GM19467 (cell line): ENCODE measurements around the gene TBC1D16.

Experiments used
- ATAC-seq: cut with Tn5 transposase; IDR thresholded peaks from one replicate; pipeline ENCODE4 v1.9.1; 2021; ENCODE audit warnings: mild to moderate bottlenecking, moderate library complexity; ENCODE audit not compliant: unreplicated experiment

TBC1D16 gene

DNA sequence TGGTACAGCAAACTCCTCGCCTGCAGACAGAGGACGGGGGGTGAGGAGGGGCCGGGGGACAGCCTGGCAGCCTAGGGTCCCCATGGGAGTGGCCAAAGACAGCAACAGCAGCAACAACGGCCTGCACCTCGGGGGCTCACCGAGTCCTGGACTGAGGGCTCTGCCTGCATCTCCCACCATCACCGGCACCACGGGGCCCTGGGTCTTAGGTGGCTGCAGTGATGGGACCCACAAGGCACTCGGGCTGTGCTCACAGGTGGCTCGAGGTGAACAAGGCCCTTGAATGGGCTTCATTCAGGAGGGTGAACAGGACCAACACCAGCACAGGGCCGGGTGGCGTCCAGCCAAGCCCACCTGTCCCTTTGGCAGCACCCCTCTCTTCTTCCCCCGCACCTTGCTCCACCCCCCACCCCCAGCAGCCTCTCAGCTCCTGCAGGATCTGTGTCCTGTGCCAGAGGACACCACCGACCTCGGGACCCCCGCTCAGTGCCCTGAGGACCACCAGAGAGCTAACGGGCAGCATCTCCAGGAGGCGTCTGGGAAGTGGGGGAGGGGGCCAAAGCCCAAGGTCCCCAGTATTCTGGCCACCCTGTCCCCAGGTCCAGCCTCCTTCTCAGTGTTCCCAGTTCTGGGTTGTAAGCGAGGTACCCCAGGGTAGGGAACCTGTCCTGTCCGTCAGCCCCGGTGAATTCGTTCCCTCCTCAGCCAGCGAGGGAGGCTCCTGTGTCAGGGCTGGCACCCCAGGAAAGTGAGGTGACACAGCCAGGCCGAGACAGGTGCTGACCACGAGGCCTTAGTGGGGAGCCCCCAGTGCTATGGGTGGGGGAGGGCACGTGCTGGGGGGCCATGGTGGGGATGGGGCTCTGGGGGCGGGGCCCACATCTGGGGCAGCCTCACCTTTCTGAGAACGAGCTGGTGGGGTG lies 94.3 kb downstream of the TBC1D16 start:
- ATAC-seq = no peak

DNA sequence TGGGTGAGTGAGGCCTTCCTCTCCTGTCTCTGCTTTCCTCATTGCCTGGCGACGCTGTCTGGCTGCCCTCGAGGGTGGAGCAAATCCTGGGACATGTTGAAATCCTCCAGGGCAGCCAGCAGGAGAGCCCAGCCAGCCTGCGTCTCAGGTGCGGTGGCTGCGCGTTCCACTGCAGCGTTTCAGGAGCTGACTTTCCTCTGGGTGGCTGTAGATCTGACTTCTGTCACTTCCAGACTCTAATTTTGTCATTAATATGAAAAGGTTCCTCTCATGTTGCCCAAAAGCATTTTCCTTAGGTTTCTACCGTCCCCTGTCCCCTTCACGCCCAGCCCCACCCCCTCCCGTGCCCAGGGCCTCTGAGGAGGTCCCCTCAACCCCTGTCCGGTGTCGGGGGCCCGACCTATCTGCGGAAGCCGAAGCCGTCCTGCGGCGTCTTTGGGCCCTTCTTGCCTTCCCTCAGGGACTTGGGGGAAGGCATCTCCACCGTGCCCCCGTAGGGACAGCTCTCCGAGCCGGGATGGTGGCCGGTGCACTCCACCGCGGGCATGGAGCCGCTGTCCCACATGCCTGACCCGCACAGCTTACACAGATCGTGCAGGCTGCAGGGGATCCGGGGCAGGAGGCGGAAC lies 95.1 kb downstream of the TBC1D16 start:
- no peak for ATAC-seq

DNA sequence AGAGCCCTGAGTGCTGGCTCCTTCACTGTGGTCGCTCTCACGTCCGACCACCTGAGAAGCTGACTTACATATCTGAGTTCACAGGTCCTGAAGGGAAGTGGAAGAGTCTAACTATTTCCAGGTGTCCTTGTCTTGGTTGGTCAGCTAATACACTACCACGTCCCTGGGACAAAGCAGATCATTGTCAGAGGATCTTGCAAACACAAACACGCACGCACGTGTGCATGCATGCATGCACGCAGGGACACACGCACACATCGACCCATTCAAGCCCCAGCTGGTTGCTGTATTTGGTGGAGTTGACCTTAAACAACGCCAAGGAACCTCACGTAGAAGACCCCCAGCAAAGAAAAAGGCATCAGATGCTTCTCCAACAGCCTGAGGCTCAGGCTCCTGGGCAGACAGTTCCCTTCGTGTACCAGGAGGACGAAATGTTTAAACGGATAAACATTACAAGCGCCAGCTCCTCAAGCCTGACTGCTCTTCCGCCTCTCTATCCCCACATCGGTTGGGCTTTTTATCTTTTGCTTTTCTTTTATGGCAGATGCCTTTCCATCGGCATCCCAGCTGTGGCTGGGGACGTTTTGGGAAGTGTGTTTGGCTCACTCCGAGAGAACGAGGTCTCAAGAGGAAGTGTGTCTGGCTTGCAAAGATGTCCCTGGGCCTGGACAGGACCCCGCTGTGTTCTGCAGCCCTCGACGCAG lies 95.8 kb downstream of the TBC1D16 start:
- ATAC-seq = no peak

DNA sequence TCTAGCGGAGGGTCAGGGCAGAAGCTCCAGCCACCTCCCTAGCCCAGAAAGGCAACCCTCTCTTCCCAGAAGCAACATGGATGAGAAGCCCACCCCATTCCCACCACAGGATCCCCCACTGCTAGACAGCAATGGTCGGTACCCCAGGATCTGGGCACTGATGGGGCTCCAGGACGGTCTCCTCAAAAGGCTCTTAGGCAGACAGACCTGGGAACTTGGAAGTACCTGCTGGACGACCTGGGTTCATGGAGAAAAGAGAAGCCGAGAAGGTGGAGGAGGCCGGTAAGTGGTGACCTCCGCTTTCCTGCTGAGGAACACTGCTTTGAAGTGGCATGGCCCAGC lies 96.6 kb downstream of the TBC1D16 start:
- ATAC-seq = no peak

DNA sequence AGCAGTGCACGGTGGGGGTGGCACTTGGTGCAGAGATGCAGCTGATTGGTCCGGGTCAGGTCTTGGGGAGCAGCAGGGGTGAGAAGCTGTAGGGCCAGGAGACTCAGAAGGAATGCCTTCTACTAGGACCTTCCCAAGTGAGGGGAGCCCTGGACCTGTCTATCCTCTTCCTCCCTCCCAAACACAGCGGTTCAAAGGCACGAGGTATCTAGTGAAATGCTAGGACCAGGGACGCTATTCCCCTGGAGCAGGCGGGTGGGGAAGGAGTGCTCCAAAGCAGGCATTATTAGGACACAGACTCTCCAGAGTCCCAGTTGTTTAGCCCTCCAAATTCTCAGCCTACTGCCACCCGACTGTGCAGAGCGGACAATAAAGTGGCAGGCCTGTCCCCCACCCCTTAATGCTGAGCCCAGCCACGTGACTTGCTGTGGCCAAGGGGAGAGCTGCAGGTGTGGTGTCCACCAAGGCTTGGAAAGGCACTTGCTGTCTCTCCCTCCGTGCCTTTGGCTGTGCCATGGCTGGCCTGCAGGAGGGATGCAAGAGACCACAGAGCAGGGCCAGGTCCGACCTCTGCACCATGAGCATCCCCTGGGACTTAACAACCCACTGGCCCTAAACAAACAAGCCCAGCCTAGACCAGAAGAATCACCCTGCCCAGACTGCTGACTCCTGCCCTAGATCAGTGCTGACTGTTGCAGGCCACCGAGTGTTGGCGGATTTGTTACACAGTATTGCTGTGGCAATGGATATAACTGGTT lies 97.2 kb downstream of the TBC1D16 start:
- no peak for ATAC-seq

DNA sequence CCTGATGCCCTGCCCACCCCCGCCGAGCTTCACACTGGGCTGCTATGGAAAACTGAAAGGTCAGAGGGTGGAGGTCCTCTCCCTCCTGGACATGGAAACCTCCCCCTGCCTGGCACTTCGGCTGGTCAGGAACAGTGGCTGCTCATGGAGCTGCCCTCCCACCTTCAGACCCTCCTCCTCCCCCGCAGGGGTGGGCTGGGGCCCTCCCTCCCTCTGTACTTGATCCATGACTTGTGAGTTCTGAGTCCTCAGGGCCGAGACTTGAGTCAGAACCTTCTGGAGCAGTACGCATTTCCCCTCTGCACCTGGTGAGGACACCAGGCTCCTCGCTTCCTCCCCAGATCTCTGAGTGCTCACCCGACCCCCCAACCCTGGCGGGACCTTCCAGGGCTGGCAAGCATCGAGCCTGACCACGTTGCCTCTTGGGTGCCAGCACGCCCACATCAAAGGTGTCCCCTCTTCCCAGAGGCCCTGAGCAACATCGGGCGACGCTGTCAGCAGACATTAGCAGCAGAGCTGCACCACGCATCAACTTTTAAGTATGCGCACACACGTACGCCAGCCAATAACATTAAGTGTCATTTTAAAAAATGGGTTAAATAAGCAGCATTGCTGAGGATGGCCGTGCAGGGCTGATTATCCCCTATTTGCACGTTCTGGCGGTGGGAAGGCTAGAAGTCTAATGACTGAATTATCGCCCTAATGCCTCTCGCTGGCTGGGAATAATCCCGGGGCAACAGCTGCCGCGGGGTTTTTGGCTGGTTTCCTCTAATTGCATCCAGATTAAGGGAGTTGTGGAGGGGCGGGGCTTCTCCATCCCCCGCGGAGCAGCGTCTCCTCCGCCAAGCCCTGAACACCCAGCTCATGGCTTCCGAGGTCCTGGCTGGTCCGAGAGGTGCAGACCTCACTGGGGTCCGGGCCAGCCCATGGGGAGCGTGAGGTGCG lies 98.0 kb downstream of the TBC1D16 start:
- no peak for ATAC-seq

DNA sequence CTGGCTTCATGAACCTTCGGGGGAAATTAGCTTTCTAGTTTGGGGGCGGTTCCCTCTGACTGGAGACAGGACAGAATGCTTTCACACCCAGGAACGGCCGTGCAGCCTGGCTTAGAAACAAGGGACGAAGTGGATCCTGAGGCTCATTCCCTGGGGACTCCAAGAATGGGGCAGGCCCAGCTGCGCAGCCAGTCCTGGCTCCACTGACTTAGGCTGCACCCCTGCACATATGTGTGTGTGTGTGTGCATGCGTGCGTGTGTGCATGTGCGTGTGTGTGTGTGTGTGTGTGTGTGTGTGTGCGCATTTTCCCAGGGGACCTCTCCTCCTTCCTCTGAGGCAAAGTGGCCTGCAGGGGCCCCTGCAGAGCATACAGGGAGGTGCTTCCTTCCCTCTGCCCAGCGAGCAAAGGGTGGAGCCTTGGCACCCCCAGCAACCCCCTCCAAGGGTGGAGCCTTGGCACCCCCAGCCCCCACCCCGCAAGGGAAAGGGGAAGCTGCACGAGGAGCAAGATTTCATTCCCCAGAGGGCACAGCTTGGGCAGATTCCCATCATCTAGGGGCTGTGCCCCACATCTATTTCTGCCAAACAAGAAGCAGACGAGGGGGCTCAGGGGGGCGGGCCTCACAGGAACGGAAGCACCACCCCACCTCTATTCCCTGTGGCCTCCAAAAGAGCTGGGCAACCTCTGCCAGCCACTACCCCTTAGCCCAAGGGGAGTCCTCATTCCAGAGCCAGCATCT lies 98.9 kb downstream of the TBC1D16 start:
- no peak for ATAC-seq

DNA sequence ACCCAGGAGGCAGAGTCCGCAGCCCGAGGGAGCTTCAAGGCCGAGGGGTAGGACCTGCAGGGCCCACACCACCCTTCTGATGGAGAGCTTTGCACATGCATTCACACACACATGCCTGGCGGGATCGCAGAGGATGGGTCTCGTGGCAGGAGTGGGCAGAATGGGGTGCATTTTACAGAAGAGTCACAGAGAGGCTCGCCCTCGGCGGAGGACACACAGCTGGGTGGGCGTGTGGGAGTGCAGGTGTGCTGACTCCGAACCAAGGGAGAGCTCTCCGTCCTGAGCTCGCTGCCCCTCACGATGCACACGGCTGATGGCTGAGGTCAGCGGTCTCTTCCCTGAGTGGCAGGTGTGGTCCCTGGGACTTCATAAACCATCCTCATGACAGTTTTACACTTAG lies 99.6 kb downstream of the TBC1D16 start:
- ATAC-seq = no peak

DNA sequence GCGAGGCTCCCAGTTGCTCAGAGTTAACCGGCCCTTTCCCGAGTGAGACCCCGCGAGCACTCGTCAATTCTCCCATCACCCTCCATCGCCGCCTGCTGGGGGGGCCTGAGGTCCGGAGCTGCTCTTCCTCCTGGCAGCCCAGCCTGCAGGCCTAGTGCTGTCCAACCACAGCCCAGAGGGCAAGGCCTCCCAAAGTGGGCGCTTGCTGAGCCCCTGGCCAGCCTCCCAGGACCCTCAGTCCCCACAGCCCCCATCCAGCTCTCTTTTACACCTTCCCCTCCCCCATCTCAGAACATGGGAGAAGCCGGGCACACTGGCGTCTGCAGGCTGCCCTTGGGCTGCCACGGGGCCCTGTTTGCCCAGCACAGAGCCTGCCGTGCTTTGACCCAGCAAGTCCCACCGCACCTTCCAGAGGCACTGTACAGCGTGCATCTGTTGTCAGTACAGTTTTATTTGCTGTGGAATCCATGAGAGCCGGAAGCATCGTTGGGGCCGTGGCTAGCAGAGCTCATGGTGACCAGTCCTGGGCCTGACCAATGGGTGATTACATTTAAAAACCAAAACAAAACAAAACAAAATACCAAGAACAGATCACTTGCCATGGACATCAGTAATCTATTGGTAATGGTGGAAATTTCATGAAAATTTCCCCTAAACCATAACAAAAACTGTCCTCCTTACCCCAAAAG lies 100.3 kb downstream of the TBC1D16 start:
- ATAC-seq = no peak

DNA sequence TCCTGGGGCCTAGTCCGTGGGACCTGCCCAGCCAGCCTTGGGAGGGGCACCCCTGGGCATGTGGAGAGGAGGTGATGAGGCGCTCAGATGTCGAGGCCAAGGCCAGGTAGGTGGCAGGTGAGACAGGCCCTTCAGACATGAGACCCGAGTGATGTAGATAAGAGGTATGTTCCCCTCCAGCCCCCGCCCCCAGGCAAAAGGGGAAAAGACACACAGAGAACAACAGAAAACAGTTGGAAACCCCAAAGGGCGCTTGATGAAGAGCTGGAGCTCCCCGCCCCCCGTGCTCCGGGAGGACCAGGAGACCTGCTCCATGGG lies 101.1 kb downstream of the TBC1D16 start:
- no peak for ATAC-seq

DNA sequence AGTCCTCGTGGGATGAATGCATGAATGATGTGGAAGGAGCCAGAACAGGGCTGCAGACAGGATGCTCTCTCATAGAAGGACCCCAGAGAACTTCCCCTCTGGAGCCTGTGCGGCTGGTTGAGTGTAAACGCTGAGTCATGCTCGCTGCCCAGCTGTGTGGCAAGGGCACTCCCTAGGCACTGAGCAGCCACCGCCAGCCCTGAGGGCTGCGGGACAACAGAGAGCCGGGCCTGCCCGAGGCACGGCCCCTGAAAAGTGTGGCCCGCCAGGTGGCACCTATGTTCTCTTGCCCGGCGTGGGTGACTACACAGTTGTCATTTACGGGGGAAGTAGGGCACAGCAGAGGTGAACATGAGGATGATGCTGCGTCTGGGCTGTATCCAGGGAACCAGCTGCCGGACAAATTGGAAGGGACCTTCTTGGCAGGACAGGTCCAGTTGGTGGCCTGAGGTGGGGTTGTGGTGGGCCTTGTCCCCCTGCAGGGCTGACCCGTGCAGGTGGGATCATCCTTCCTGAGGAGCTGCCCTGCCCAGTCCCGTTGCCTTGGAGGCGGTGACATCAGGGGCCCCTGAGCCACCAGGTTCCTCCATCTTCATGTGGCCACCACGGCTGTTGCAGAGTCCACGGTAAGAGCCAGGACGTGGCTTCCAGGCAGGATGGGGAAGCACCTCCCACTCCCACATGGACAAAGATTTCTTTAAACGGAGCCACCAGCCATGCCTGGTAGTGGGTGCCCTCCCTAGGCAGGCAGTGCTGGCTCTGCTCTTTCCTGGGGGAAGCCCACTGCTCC lies 101.6 kb downstream of the TBC1D16 start:
- ATAC-seq = no peak

DNA sequence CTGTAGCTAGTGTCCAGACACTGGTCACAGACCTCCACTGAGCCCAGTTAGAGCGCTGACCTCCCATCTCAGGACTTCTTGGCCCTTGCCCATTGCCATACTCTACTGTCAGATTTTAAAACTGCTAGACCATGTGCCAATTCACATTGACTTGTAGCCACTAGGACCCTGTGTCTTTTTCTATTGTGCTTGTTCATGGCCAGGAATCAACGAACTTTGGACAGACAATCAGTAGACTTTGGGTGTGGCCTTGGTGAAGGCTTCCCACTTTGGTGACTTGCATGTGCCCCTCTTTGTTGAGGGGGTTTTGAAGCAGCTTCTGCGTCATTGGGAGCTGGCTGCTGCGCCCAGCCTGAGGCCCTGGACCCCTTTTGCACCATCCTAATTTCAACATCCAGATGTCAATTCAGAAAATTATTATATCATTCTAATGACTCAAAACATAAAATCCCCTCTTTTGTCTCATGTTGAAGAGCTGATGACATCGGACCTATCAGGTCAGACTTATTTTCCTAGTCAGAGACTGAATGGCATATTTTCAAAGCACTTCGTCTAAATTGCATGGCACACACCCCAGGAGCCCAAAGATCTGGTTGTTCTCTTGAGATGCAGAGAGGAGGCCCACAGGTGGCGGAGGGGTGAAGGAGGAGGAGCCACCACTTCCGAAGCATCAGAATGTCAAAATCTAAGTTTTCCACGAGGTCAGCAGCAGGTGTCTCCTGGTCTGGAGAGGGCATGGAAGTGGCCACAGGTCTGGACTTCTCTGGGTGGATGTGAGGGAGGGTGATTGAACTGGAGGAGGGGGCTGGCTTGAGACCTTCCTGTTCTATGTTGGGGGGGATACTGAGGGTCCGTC lies 103.0 kb downstream of the TBC1D16 start:
- ATAC-seq = no peak

DNA sequence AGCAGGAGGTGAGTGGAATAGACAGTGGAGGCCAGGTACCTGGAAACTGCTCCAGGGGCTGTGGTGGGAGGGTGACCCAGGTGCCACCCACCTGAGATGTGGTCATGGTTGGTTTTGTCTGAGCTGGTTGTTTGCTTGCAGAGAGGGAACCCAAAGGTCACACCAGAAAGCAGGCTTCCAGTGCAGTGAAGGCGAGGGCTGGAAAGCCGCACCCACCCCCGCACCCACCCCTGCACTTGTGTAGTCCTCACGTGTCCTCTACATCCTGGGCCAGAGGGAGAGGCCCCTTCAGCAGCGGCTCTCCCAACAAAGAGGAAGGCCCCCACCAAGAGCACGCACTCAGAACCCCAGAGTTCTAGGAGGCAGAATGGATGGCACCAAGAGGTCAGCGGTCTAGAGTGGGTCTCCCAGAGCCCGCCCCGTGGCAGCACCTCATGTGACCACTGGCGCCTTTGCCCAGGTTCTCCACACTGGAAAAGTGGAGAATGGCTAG lies 103.8 kb downstream of the TBC1D16 start:
- no peak for ATAC-seq

DNA sequence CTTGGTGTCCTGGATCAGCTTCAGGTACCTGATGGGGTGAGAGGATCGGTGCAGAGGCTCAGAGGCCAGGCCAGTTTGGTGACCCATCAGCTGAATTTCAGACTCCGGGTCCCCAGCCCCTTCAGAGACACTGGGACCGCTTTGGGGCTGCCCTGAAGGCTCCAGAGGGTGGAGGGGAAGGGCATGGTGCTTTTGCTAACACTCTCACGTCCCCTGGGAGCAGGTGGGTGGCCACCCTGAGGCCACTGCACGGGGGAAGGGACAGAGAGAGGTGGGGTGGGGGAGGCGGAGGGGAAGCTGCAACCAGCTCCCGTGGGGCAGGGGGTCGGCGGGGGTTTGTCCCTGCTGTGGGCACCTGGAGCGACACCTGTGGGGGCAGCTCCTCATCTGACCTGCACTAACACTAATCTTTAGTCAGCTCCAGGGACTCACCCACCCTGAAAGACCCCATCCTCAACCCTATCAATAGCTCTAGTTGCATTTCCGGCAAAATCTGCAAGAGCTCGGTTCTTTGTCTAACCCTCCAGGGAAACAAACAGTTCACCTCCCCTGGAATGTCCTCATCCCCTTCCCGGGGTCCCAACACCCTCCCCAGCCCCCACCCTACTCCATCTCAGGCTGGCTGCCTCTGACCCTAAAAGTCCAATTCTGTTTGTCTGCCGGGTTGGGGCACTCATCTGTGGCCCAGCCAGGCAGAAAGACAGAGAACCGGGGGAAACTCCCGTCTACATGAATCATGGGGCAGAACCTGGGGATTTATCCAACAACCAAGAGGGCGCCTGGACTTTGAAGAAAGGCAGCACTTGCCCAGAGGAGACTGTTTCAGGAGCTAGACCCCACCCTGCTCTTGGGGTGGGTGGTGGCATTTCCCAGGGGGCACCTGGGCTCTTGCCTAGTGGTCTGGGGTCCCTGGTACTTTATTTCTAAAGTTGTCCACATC lies 104.5 kb downstream of the TBC1D16 start:
- ATAC-seq = no peak

DNA sequence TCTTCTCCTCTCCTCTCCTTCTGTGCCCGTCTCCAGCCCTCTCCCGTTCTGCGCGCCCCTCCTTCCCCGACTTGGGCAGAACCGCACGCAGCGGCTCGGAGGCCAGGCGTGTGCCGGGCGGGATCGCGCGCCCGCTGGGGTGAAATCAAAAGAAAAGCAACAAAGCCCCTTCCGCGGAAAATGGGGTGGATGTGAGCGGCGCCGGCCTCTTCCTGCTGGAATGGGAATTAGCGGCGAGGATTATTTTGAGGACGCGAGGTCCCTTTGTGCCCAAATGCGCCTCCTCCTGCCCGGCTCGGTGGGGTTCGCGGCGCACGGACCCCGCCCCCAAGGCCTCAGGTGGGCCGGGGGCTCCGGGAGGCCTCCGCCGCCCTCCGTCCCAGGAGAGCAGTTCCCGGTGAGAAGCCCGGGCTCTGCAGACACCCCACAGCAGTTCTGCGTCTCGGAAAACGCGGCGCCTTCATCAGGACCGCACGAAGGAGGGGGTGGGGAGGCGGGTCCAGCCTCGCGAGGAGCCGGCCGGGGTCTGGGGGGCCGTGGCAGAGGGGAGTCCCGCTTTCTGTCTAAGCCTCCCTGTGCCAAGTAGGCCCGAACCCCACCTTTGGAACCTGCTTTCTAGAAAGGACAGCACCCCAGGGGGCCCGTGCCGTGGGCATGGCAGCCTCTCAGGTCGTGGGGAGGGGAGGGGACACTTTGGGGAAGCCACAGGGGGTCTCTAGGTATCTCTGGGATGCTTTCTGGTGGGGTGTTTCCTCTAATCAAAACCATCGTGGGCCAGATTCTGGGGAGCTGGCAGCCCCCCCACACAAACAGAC lies 105.4 kb downstream of the TBC1D16 start:
- no peak for ATAC-seq
